ENCODE data around the gene ADORA1.

ADORA1 gene

DNA sequence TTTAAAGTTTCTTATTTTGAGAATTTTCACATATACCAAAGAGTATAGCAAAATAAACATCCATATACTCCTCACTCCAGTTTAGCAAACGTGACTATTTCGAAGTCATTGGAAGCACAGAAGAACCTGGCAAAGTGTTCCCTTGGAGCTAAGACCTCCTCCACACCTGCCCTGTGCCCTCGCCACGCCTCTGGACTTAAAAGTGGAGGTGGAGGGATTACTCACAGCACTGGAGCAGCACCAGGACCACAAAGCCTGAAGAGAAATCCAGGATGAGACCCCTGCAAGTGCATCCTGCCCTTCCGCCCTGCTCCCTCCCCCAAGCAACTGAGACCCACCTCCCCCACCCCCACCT is 58.5 kb downstream of the ADORA1 start:
- TF ChIP-seq POLR2AphosphoS5 (IDR thresholded peaks at IDR 0.05; ENCODE audit: low read depth, low read length): no peak
- TF ChIP-seq FOXP2 (optimal IDR thresholded peaks at IDR 0.05; ENCODE audit: borderline replicate concordance, extremely low read depth, extremely low read length, insufficient read depth): no peak
- no peak for TF ChIP-seq TAF1 (IDR thresholded peaks at IDR 0.05; ENCODE audit: borderline replicate concordance, insufficient read depth, low read length)

- TF ChIP-seq TAF1 (IDR thresholded peaks at IDR 0.05; ENCODE audit: borderline replicate concordance, insufficient read depth, low read length) (no peak), POLR2AphosphoS5 (IDR thresholded peaks at IDR 0.05; ENCODE audit: low read depth, low read length) (no peak), SIN3A (IDR thresholded peaks at IDR 0.05; ENCODE audit: borderline replicate concordance, insufficient read depth, low read length) (no peak), FOXP2 (optimal IDR thresholded peaks at IDR 0.05; ENCODE audit: borderline replicate concordance, extremely low read depth, extremely low read length, insufficient read depth) (no peak)
- TF ChIP-seq, protein P1, sequence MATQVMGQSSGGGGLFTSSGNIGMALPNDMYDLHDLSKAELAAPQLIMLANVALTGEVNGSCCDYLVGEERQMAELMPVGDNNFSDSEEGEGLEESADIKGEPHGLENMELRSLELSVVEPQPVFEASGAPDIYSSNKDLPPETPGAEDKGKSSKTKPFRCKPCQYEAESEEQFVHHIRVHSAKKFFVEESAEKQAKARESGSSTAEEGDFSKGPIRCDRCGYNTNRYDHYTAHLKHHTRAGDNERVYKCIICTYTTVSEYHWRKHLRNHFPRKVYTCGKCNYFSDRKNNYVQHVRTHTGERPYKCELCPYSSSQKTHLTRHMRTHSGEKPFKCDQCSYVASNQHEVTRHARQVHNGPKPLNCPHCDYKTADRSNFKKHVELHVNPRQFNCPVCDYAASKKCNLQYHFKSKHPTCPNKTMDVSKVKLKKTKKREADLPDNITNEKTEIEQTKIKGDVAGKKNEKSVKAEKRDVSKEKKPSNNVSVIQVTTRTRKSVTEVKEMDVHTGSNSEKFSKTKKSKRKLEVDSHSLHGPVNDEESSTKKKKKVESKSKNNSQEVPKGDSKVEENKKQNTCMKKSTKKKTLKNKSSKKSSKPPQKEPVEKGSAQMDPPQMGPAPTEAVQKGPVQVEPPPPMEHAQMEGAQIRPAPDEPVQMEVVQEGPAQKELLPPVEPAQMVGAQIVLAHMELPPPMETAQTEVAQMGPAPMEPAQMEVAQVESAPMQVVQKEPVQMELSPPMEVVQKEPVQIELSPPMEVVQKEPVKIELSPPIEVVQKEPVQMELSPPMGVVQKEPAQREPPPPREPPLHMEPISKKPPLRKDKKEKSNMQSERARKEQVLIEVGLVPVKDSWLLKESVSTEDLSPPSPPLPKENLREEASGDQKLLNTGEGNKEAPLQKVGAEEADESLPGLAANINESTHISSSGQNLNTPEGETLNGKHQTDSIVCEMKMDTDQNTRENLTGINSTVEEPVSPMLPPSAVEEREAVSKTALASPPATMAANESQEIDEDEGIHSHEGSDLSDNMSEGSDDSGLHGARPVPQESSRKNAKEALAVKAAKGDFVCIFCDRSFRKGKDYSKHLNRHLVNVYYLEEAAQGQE (IDR thresholded peaks at IDR 0.05; ENCODE audit: insufficient read depth in 1 of 2, low read depth in 2 of 2, low read length in 2 of 2): no peak
These were observed 59.1 kb downstream of the ADORA1 start, which contains the start of gene CHI3L1 for GRCh38 chr1:203186446-203187303. Gene CHI3L1, minus strand, starts transcription at chr1:203186704. Its CDS starts 81 bp downstream, at chr1:203186623.

- TF ChIP-seq FOXP2 (optimal IDR thresholded peaks at IDR 0.05; ENCODE audit: borderline replicate concordance, extremely low read depth, extremely low read length, insufficient read depth): no peak
- TF ChIP-seq TAF1 (IDR thresholded peaks at IDR 0.05; ENCODE audit: borderline replicate concordance, insufficient read depth, low read length): no peak
- no peak for TF ChIP-seq SIN3A (IDR thresholded peaks at IDR 0.05; ENCODE audit: borderline replicate concordance, insufficient read depth, low read length)
These were observed 59.8 kb downstream of the ADORA1 start for GRCh38 chr1:203187304-203187685.

DNA sequence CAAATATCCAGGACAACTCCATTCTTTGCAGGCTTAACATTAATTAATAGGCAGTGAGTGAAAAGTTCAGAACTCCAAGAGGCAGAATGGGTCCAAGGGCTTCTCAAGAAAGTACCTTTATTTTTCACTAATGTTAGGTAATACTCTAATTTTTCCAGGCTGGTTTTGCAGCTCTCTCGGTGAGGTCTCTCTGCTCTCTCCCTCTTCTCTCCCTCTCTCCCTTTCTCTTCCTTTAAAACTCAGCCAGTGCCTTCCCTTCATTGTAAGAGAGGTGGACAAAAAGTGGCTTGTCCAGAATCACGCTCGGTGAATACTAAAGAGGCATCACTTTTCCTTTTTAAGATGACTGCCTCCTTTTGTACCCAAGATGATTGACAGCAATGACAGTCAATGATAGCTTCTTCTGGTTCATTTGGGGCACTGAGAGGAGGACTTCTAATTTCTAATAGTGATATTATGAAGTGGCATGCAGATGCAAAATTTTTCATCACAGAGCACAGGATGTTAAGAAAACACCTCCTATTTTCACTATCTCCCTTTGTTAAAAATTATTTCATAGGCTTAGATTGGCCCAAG is 60.3 kb downstream of the ADORA1 start:
- TF ChIP-seq, protein P1 (IDR thresholded peaks at IDR 0.05; ENCODE audit: insufficient read depth in 1 of 2, low read depth in 2 of 2, low read length in 2 of 2): no peak
- TF ChIP-seq SIN3A (IDR thresholded peaks at IDR 0.05; ENCODE audit: borderline replicate concordance, insufficient read depth, low read length) (no peak), POLR2AphosphoS5 (IDR thresholded peaks at IDR 0.05; ENCODE audit: low read depth, low read length) (no peak), FOXP2 (optimal IDR thresholded peaks at IDR 0.05; ENCODE audit: borderline replicate concordance, extremely low read depth, extremely low read length, insufficient read depth) (no peak), TAF1 (IDR thresholded peaks at IDR 0.05; ENCODE audit: borderline replicate concordance, insufficient read depth, low read length) (no peak)

DNA sequence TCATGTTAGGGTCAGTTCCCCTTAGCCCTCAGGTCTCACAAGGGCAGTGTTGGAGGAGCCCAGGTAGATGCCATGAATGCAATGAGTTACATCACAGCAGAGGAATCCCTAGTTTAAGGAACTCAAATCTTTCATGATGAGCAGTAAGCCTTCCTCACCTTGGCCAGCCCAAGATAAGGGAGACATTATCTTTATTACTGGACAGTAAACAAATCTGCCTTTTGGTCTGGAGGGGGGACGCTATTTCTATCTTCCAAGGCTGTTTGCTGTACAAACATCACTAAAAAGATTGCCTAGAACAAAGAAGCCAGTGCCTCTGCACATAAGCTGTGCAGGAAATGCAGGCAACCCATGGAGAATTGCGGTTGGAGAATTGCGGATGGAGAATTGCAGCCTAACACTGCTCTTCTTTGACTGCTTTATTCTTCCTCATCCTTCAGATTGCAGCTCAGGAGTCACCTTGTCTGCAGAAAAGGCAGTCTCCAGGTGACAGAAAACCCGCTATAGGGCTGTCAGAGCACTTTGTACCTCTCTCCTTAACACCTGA is 61.2 kb downstream of the ADORA1 start:
- TF ChIP-seq FOXP2 (optimal IDR thresholded peaks at IDR 0.05; ENCODE audit: borderline replicate concordance, extremely low read depth, extremely low read length, insufficient read depth) (no peak), SIN3A (IDR thresholded peaks at IDR 0.05; ENCODE audit: borderline replicate concordance, insufficient read depth, low read length) (no peak), TAF1 (IDR thresholded peaks at IDR 0.05; ENCODE audit: borderline replicate concordance, insufficient read depth, low read length) (no peak), POLR2AphosphoS5 (IDR thresholded peaks at IDR 0.05; ENCODE audit: low read depth, low read length) (no peak)
- TF ChIP-seq, protein P1 (IDR thresholded peaks at IDR 0.05; ENCODE audit: insufficient read depth in 1 of 2, low read depth in 2 of 2, low read length in 2 of 2): no peak

Measured in PFSK-1 (cell line).